Measurements from ENCODE around the gene CCR4.
"Not testable (repeated sequence)": the region's sequence is repeated elsewhere in the genome, so short reads cannot be mapped to it uniquely, and the experiment has no call there.

CCR4 gene

GRCh38 chr3:32969656-32970055 is 18.2 kb downstream of the CCR4 start:
- Histone ChIP-seq H3K36me3 (ENCODE audit: insufficient read depth, insufficient read length, low read length) (no peaks in the 10 kb centered on the region), H3K4me1 (ENCODE audit: insufficient read depth, insufficient read length) (no peaks in the 10 kb centered on the region), H3K9ac (ENCODE audit: insufficient read length, low read depth) (no peak overlapping the region), H3K27me3 (ENCODE audit: insufficient read depth, insufficient read length) (no peaks in the 10 kb centered on the region), H3K4me3 (ENCODE audit: insufficient read length, low read depth) (no peak overlapping the region), H3K9me3 (ENCODE audit: insufficient read depth, low read length) (peaks cover 19% of the 10 kb centered on the region)
- TF ChIP-seq ZNF274 (IDR thresholded peaks at IDR 0.05; ENCODE audit: low read depth, low read length) = no peak
- TF ChIP-seq YY1 (IDR thresholded peaks at IDR 0.05; ENCODE audit: insufficient read depth, insufficient read length) = no peak
- TF ChIP-seq SUZ12 (IDR thresholded peaks at IDR 0.05; ENCODE audit: extremely low read depth, insufficient read depth, insufficient read length) = no peak
- DNase-seq (ENCODE audit: low read depth, low spot score) = no peak

- H3K36me3 ChIP-seq (ENCODE audit: insufficient read depth, insufficient read length, low read length); H3K4me3 ChIP-seq (ENCODE audit: insufficient read length, low read depth); H3K9me3 ChIP-seq (ENCODE audit: insufficient read depth, low read length); H3K27me3 ChIP-seq (ENCODE audit: insufficient read depth, insufficient read length); H3K9ac ChIP-seq (ENCODE audit: insufficient read length, low read depth); H3K4me1 ChIP-seq (ENCODE audit: insufficient read depth, insufficient read length); DNase-seq (ENCODE audit: low read depth, low spot score): not testable (repeated sequence)
Observed at GRCh38 chr3:32971291-32971690, 19.8 kb downstream of the CCR4 start.

GRCh38 chr3:32972482-32973146 is 21.2 kb downstream of the CCR4 start:
- no peak for TF ChIP-seq ZNF274 (IDR thresholded peaks at IDR 0.05; ENCODE audit: low read depth, low read length)
- TF ChIP-seq SUZ12 (IDR thresholded peaks at IDR 0.05; ENCODE audit: extremely low read depth, insufficient read depth, insufficient read length) = no peak
- no peak for TF ChIP-seq YY1 (IDR thresholded peaks at IDR 0.05; ENCODE audit: insufficient read depth, insufficient read length)
- Histone ChIP-seq H3K4me1 (ENCODE audit: insufficient read depth, insufficient read length) (no peaks in the 10 kb centered on the region), H3K9ac (ENCODE audit: insufficient read length, low read depth) (no peak overlapping the region), H3K9me3 (ENCODE audit: insufficient read depth, low read length) (no peaks in the 10 kb centered on the region), H3K27me3 (ENCODE audit: insufficient read depth, insufficient read length) (no peaks in the 10 kb centered on the region), H3K36me3 (ENCODE audit: insufficient read depth, insufficient read length, low read length) (no peaks in the 10 kb centered on the region), H3K4me3 (ENCODE audit: insufficient read length, low read depth) (no peak overlapping the region)
- DNase-seq (ENCODE audit: low read depth, low spot score) = no peak

- no peak for TF ChIP-seq ZNF274 (IDR thresholded peaks at IDR 0.05; ENCODE audit: low read depth, low read length)
- TF ChIP-seq SUZ12 (IDR thresholded peaks at IDR 0.05; ENCODE audit: extremely low read depth, insufficient read depth, insufficient read length) = no peak
- no peak for TF ChIP-seq YY1 (IDR thresholded peaks at IDR 0.05; ENCODE audit: insufficient read depth, insufficient read length)
- DNase-seq (ENCODE audit: low read depth, low spot score) = no peak
- no peak overlapping the region for H3K9ac ChIP-seq (ENCODE audit: insufficient read length, low read depth)
- no peaks in the 10 kb centered on the region for H3K36me3 ChIP-seq (ENCODE audit: insufficient read depth, insufficient read length, low read length)
- H3K4me1 ChIP-seq (ENCODE audit: insufficient read depth, insufficient read length) = no peaks in the 10 kb centered on the region
- H3K27me3 ChIP-seq (ENCODE audit: insufficient read depth, insufficient read length) = no peaks in the 10 kb centered on the region
- H3K4me3 ChIP-seq (ENCODE audit: insufficient read length, low read depth) = no peak overlapping the region
- no peaks in the 10 kb centered on the region for H3K9me3 ChIP-seq (ENCODE audit: insufficient read depth, low read length)
Observed at GRCh38 chr3:32973982-32974381, 22.5 kb downstream of the CCR4 start.

GRCh38 chr3:32975891-32976595 is 24.6 kb downstream of the CCR4 start:
- H3K9ac ChIP-seq (ENCODE audit: insufficient read length, low read depth) = no peak overlapping the region
- no peaks in the 10 kb centered on the region for H3K36me3 ChIP-seq (ENCODE audit: insufficient read depth, insufficient read length, low read length)
- DNase-seq (ENCODE audit: low read depth, low spot score) = no peak
- no peak overlapping the region for H3K4me3 ChIP-seq (ENCODE audit: insufficient read length, low read depth)
- no peaks in the 10 kb centered on the region for H3K4me1 ChIP-seq (ENCODE audit: insufficient read depth, insufficient read length)
- H3K27me3 ChIP-seq (ENCODE audit: insufficient read depth, insufficient read length) = no peaks in the 10 kb centered on the region
- H3K9me3 ChIP-seq (ENCODE audit: insufficient read depth, low read length) = no peaks in the 10 kb centered on the region
- TF ChIP-seq ZNF274 (IDR thresholded peaks at IDR 0.05; ENCODE audit: low read depth, low read length) (no peak), SUZ12 (IDR thresholded peaks at IDR 0.05; ENCODE audit: extremely low read depth, insufficient read depth, insufficient read length) (no peak), YY1 (IDR thresholded peaks at IDR 0.05; ENCODE audit: insufficient read depth, insufficient read length) (no peak)

- DNase-seq (ENCODE audit: low read depth, low spot score) = no peak
- Histone ChIP-seq H3K9me3 (ENCODE audit: insufficient read depth, low read length) (no peaks in the 10 kb centered on the region), H3K9ac (ENCODE audit: insufficient read length, low read depth) (no peak overlapping the region), H3K4me3 (ENCODE audit: insufficient read length, low read depth) (no peak overlapping the region), H3K4me1 (ENCODE audit: insufficient read depth, insufficient read length) (no peaks in the 10 kb centered on the region), H3K36me3 (ENCODE audit: insufficient read depth, insufficient read length, low read length) (no peaks in the 10 kb centered on the region), H3K27me3 (ENCODE audit: insufficient read depth, insufficient read length) (no peaks in the 10 kb centered on the region)
- TF ChIP-seq SUZ12 (IDR thresholded peaks at IDR 0.05; ENCODE audit: extremely low read depth, insufficient read depth, insufficient read length) = no peak
- no peak for TF ChIP-seq YY1 (IDR thresholded peaks at IDR 0.05; ENCODE audit: insufficient read depth, insufficient read length)
- TF ChIP-seq ZNF274 (IDR thresholded peaks at IDR 0.05; ENCODE audit: low read depth, low read length) = no peak
Observed at GRCh38 chr3:32977861-32978260, 26.4 kb downstream of the CCR4 start.

GRCh38 chr3:32978331-32978730 is 26.9 kb downstream of the CCR4 start:
- Histone ChIP-seq H3K4me3 (ENCODE audit: insufficient read length, low read depth) (no peak overlapping the region), H3K9me3 (ENCODE audit: insufficient read depth, low read length) (no peaks in the 10 kb centered on the region), H3K9ac (ENCODE audit: insufficient read length, low read depth) (no peak overlapping the region), H3K4me1 (ENCODE audit: insufficient read depth, insufficient read length) (no peaks in the 10 kb centered on the region), H3K27me3 (ENCODE audit: insufficient read depth, insufficient read length) (no peaks in the 10 kb centered on the region), H3K36me3 (ENCODE audit: insufficient read depth, insufficient read length, low read length) (no peaks in the 10 kb centered on the region)
- no peak for TF ChIP-seq ZNF274 (IDR thresholded peaks at IDR 0.05; ENCODE audit: low read depth, low read length)
- no peak for DNase-seq (ENCODE audit: low read depth, low spot score)
